HEK293 (cell line): ENCODE results near the gene NXPH1.

ENCODE experiments used
- CTCF ChIA-PET: fragments of 350-600 bp; formaldehyde crosslinking; extraction: SDS; loops from one replicate; lab custom pipeline; 2021; ENCODE audit warnings: antibody characterized with exemption; lab: Yijun Ruan, JAX
- POLR2A ChIA-PET: fragments of 300-600 bp; formaldehyde crosslinking; extraction: SDS; loops from one replicate; lab custom pipeline; 2020; ENCODE audit warnings: antibody characterized with exemption, inconsistent platforms; lab: Yijun Ruan, JAX
- H3K27ac ChIP-seq: fragments of 200-500 bp; sonication (Bioruptor generic); 2 replicates; pipeline ENCODE4 v1.5.1; 2014; ENCODE audit warnings: low read depth, low read length, control low read depth, inconsistent platforms; ENCODE audit errors: extremely low read depth
- H3K36me3 ChIP-seq, 2 experiments: fragments of 200-500 bp in 1 of 2; sonication (Bioruptor generic) in 1 of 2; 1 replicate in 1 of 2; 2 replicates in 1 of 2; pipeline ENCODE4 v1.5.1; 2014 to 2017; ENCODE audit warnings: inconsistent platforms in 2 of 2, low read length in 2 of 2; ENCODE audit not compliant: control insufficient read depth in 2 of 2, insufficient read depth in 1 of 2
- H3K4me1 ChIP-seq: fragments of 200-500 bp; sonication (Bioruptor generic); 2 replicates; pipeline ENCODE4 v1.5.1; 2014; ENCODE audit warnings: mild to moderate bottlenecking, low read length, inconsistent platforms; ENCODE audit not compliant: control insufficient read depth, insufficient read depth
- H3K4me3 ChIP-seq: 2 replicates; pipeline ENCODE4 v1.5.1; 2011; ENCODE audit warnings: low read depth, mild to moderate bottlenecking, control low read depth, low read length, moderate library complexity
- H3K9me3 ChIP-seq: fragments of 200-500 bp; sonication (Bioruptor generic); 2 replicates; pipeline ENCODE4 v1.5.1; 2014; ENCODE audit warnings: low read depth, low read length, inconsistent platforms; ENCODE audit not compliant: control insufficient read depth, insufficient read depth
- HIC1 ChIP-seq: fragments of 450-650 bp; formaldehyde crosslinking; IDR thresholded peaks from 2 replicates; pipeline ENCODE4 v1.5.1; 2016; ENCODE audit warnings: missing biosample characterization, missing genetic modification characterization
- RBAK ChIP-seq: fragments of 450-650 bp; formaldehyde crosslinking; IDR thresholded peaks from 2 replicates; pipeline ENCODE4 v1.5.1; 2016; ENCODE audit warnings: missing biosample characterization, missing genetic modification characterization
- SP3 ChIP-seq: fragments of 450-650 bp; formaldehyde crosslinking; IDR thresholded peaks from 2 replicates; pipeline ENCODE4 v1.5.1; 2016; ENCODE audit warnings: missing biosample characterization, missing genetic modification characterization
- ZBTB48 ChIP-seq: fragments of 450-650 bp; formaldehyde crosslinking; IDR thresholded peaks from 2 replicates; pipeline ENCODE4 v1.5.1; 2016; ENCODE audit warnings: missing biosample characterization, missing genetic modification characterization
- ZNF138 ChIP-seq: fragments of 450-650 bp; formaldehyde crosslinking; IDR thresholded peaks from 2 replicates; pipeline ENCODE4 v1.5.1; 2016; ENCODE audit warnings: missing biosample characterization, missing genetic modification characterization, borderline replicate concordance
- ZNF211 ChIP-seq: fragments of 450-650 bp; formaldehyde crosslinking; IDR thresholded peaks from 2 replicates; pipeline ENCODE4 v1.5.1; 2016; ENCODE audit warnings: low read depth, missing biosample characterization, missing genetic modification characterization
- ZNF23 ChIP-seq: fragments of 450-650 bp; formaldehyde crosslinking; IDR thresholded peaks from 2 replicates; pipeline ENCODE4 v1.5.1; 2016; ENCODE audit warnings: missing biosample characterization, missing genetic modification characterization, borderline replicate concordance
- ZNF239 ChIP-seq: fragments of 450-650 bp; formaldehyde crosslinking; IDR thresholded peaks from 2 replicates; pipeline ENCODE4 v1.5.1; 2016; ENCODE audit warnings: missing biosample characterization, missing genetic modification characterization
- ZNF324 ChIP-seq: fragments of 450-650 bp; formaldehyde crosslinking; IDR thresholded peaks from 2 replicates; pipeline ENCODE4 v1.5.1; 2016; ENCODE audit warnings: missing biosample characterization, missing genetic modification characterization
- ZNF350 ChIP-seq: fragments of 450-650 bp; formaldehyde crosslinking; IDR thresholded peaks from 2 replicates; pipeline ENCODE4 v1.5.0; 2017; ENCODE audit warnings: missing biosample characterization, mild to moderate bottlenecking, missing genetic modification characterization
- ZNF510 ChIP-seq: fragments of 450-650 bp; formaldehyde crosslinking; IDR thresholded peaks from 2 replicates; pipeline ENCODE4 v1.5.1; 2018; ENCODE audit warnings: mild to moderate bottlenecking, missing genetic modification characterization, missing biosample characterization; ENCODE audit not compliant: insufficient replicate concordance
- ZNF530 ChIP-seq: fragments of 450-650 bp; formaldehyde crosslinking; IDR thresholded peaks from 2 replicates; pipeline ENCODE4 v1.5.1; 2016; ENCODE audit warnings: low read depth, missing biosample characterization, missing genetic modification characterization
- ZNF558 ChIP-seq: fragments of 450-650 bp; formaldehyde crosslinking; IDR thresholded peaks from 2 replicates; pipeline ENCODE4 v1.5.1; 2016; ENCODE audit warnings: missing biosample characterization, missing genetic modification characterization
- TF ChIP-seq, protein P1 (sequence below): fragments of 450-650 bp; formaldehyde crosslinking; IDR thresholded peaks from 2 replicates; pipeline ENCODE4 v1.5.1; 2016; ENCODE audit warnings: missing biosample characterization, missing genetic modification characterization
- TF ChIP-seq, protein P2 (sequence below): fragments of 450-650 bp; formaldehyde crosslinking; IDR thresholded peaks from 2 replicates; pipeline ENCODE4 v1.5.1; 2016; ENCODE audit warnings: missing biosample characterization, missing genetic modification characterization, low read depth

The NXPH1 gene

GRCh38 chr7:8627325-8627724 lies 193.9 kb downstream of the NXPH1 start (continued):
- TF ChIP-seq HIC1: no peak
- TF ChIP-seq, protein P1, sequence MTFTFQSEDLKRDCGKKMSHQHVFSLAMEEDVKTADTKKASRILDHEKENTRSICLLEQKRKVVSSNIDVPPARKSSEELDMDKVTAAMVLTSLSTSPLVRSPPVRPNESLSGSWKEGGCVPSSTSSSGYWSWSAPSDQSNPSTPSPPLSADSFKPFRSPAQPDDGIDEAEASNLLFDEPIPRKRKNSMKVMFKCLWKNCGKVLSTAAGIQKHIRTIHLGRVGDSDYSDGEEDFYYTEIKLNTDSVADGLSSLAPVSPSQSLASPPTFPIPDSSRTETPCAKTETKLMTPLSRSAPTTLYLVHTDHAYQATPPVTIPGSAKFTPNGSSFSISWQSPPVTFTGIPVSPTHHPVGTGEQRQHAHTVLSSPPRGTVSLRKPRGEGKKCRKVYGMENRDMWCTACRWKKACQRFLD: no peak

GRCh38 chr7:8628656-8629055 lies 195.2 kb downstream of the NXPH1 start:
- Histone ChIP-seq H3K9me3 (no peaks in the 10 kb centered on the region), H3K27ac (no peak overlapping the region), H3K4me3 (no peak overlapping the region), H3K4me1 (no peaks in the 10 kb centered on the region), H3K36me3 (no peaks in the 10 kb centered on the region)
- ChIA-PET POLR2A (no interaction called here), CTCF (no interaction called here)
- TF ChIP-seq ZNF211 (no peak), ZNF350 (tag by site-specific recombination) (no peak), ZNF530 (tag by site-specific recombination) (no peak), ZNF324 (tag by site-specific recombination) (no peak), ZNF23 (no peak), ZNF138 (tag by site-specific recombination) (no peak), SP3 (no peak), ZNF239 (tag by site-specific recombination) (no peak), ZNF558 (tag by site-specific recombination) (no peak), HIC1 (no peak), RBAK (tag by site-specific recombination) (no peak), ZBTB48 (tag by site-specific recombination) (no peak)
- TF ChIP-seq, protein P2, sequence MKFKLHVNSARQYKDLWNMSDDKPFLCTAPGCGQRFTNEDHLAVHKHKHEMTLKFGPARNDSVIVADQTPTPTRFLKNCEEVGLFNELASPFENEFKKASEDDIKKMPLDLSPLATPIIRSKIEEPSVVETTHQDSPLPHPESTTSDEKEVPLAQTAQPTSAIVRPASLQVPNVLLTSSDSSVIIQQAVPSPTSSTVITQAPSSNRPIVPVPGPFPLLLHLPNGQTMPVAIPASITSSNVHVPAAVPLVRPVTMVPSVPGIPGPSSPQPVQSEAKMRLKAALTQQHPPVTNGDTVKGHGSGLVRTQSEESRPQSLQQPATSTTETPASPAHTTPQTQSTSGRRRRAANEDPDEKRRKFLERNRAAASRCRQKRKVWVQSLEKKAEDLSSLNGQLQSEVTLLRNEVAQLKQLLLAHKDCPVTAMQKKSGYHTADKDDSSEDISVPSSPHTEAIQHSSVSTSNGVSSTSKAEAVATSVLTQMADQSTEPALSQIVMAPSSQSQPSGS (tag by site-specific recombination): no peak

DNA sequence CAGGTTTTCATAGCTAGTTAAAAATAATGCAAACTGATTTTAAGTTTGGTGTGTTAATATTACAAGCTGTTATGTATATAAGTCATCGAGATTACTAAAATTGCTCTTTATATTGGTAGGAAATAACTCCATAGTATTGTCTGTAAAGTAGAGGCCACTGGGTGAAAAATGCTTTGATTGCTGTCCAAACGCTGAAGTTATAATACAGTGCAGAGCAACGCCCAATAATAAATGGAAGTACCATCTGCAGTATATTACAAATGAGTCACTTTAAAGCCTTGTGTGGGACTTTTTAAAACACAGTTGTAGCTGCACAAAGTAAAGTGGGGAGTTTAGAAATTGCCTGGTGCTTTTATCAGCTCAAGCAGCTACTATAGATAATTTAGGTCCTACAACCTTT lies 196.1 kb downstream of the NXPH1 start:
- no peak overlapping the region for H3K4me3 ChIP-seq
- H3K36me3 ChIP-seq: no peaks in the 10 kb centered on the region
- H3K4me1 ChIP-seq: no peaks in the 10 kb centered on the region
- ChIA-PET POLR2A (no interaction called here), CTCF (no interaction called here)
- no peak for TF ChIP-seq ZNF510 (tag by site-specific recombination)
- H3K9me3 ChIP-seq: no peaks in the 10 kb centered on the region
- H3K27ac ChIP-seq: no peak overlapping the region
